Measurements from ENCODE around the gene TEX10. TPM values are rescaled to one million over a fixed set of nuclear protein-coding genes. Genes with fewer than 3 reads are reported as not detected.
A peak's percentile ranks its signal among the peaks of the same experiment; 100 is the strongest.

The TEX10 gene
- total RNA-seq, 2 experiments from 2014 or later = 9.3 to 10.1 TPM

- intact Hi-C loops (cut with DNase I, micrococcal nuclease) = no loop called here
- no peak overlapping the region for H3K27ac ChIP-seq (ENCODE audit: low read depth in 1 of 2, low read length in 2 of 2)
- no peaks in the 10 kb centered on the region for H3K4me1 ChIP-seq (ENCODE audit: insufficient read depth, low read length)
- Mint-ChIP-seq H3K27ac (no peak overlapping the region), H3K36me3 (ENCODE audit: low read depth) (no peaks in the 10 kb centered on the region), H3K9me3 (no peaks in the 10 kb centered on the region), H3K27me3 (no peaks in the 10 kb centered on the region), H3K4me3 (no peak overlapping the region), H3K4me1 (ENCODE audit: low read depth) (no peaks in the 10 kb centered on the region)
- H3K27me3 ChIP-seq (ENCODE audit: control insufficient read depth in 1 of 2, insufficient read depth in 2 of 2, low read length in 2 of 2) = no peaks in the 10 kb centered on the region
- TF ChIP-seq CTCF (IDR thresholded peaks at IDR 0.05) = no peak
- ATAC-seq (ENCODE audit: poor library complexity) = no peak
- no peaks in the 10 kb centered on the region for H3K9me3 ChIP-seq (ENCODE audit: control insufficient read depth in 1 of 2, insufficient read depth in 1 of 2, low read length in 2 of 2)
- H3K4me3 ChIP-seq (ENCODE audit: low read length) = no peak overlapping the region
- no peak for DNase-seq
- H3K36me3 ChIP-seq (ENCODE audit: insufficient read depth, low read length) = no peaks in the 10 kb centered on the region
- POLR2A ChIA-PET = no interaction called here
- CTCF ChIA-PET = no interaction called here
These were observed 27.1 kb upstream of the TEX10 start for GRCh38 chr9:100379862-100380261.

DNA sequence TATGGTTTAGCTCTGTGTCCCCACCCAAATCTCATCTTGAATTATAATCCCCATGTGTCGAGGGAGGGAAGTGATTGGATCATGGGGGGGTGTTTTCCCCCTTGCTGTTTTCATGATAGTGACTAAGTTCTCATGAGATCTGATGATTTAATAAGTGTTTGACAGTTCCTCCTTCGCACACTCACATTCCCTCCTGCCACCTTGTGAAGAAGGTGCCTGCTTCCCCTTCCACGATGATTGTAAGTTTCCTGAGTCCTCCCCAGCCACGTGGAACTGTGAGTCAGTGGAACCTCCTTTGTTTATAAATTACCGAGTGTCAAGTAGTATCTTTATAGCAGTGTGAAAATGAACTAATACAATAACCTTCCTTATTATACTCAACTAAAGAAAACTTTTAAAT is 24.3 kb upstream of the TEX10 start:
- ChIA-PET CTCF (interaction anchor here (1.5 kb wide), 1 partner anchor 40 kb away, joined by 3 read pairs; no protein-coding TSS in a partner anchor), POLR2A (no interaction called here)
- no peaks in the 10 kb centered on the region for H3K27me3 Mint-ChIP-seq
- no peaks in the 10 kb centered on the region for H3K4me1 ChIP-seq (ENCODE audit: insufficient read depth, low read length)
- H3K36me3 Mint-ChIP-seq (ENCODE audit: low read depth) = no peaks in the 10 kb centered on the region
- no peak for TF ChIP-seq CTCF (IDR thresholded peaks at IDR 0.05)
- no peak overlapping the region for H3K4me3 ChIP-seq (ENCODE audit: low read length)
- H3K36me3 ChIP-seq (ENCODE audit: insufficient read depth, low read length) = no peaks in the 10 kb centered on the region
- ATAC-seq (ENCODE audit: poor library complexity) (no peak), DNase-seq (peak in 2 of 14 experiments; percentile 14 to 36)
- intact Hi-C loops (cut with DNase I, micrococcal nuclease) = no loop called here
- H3K9me3 Mint-ChIP-seq = no peaks in the 10 kb centered on the region
- H3K27me3 ChIP-seq (ENCODE audit: control insufficient read depth in 1 of 2, insufficient read depth in 2 of 2, low read length in 2 of 2) = no peaks in the 10 kb centered on the region
- H3K4me1 Mint-ChIP-seq (ENCODE audit: low read depth) = no peaks in the 10 kb centered on the region
- H3K9me3 ChIP-seq (ENCODE audit: control insufficient read depth in 1 of 2, insufficient read depth in 1 of 2, low read length in 2 of 2) = no peaks in the 10 kb centered on the region
- no peak overlapping the region for H3K27ac Mint-ChIP-seq
- H3K27ac ChIP-seq (ENCODE audit: low read depth in 1 of 2, low read length in 2 of 2) = no peak overlapping the region
- no peak overlapping the region for H3K4me3 Mint-ChIP-seq

DNA sequence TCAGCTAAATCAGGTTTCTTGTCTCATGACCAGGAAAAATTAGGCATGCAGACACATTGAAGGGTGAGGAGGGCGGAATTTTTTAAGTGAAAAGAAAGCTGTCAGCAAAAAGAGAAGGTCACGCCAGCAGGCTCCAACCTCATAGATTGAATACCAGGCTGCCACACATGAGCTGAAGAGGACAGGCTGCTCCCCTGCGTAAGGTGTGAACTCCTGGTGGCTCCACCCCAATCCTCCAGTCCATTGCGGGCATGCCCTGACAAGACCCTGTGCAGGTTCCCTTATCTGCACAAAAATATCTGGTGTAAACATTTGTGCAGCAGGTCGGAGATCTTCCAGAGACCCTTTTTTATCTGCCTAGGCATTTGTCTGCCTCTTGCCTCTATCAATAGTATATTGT is 22.9 kb upstream of the TEX10 start:
- TF ChIP-seq CTCF (IDR thresholded peaks at IDR 0.05) = no peak
- Mint-ChIP-seq H3K9me3 (no peaks in the 10 kb centered on the region), H3K36me3 (ENCODE audit: low read depth) (no peaks in the 10 kb centered on the region), H3K27me3 (no peaks in the 10 kb centered on the region), H3K4me1 (ENCODE audit: low read depth) (no peaks in the 10 kb centered on the region), H3K4me3 (no peak overlapping the region), H3K27ac (no peak overlapping the region)
- POLR2A ChIA-PET = no interaction called here
- no peak for DNase-seq
- Histone ChIP-seq H3K27ac (ENCODE audit: low read depth in 1 of 2, low read length in 2 of 2) (no peak overlapping the region), H3K27me3 (ENCODE audit: control insufficient read depth in 1 of 2, insufficient read depth in 2 of 2, low read length in 2 of 2) (no peaks in the 10 kb centered on the region), H3K4me3 (ENCODE audit: low read length) (no peak overlapping the region), H3K9me3 (ENCODE audit: control insufficient read depth in 1 of 2, insufficient read depth in 1 of 2, low read length in 2 of 2) (no peaks in the 10 kb centered on the region), H3K4me1 (ENCODE audit: insufficient read depth, low read length) (no peaks in the 10 kb centered on the region), H3K36me3 (ENCODE audit: insufficient read depth, low read length) (no peaks in the 10 kb centered on the region)
- ATAC-seq (ENCODE audit: poor library complexity) = no peak
- CTCF ChIA-PET = no interaction called here
- intact Hi-C loops (cut with DNase I, micrococcal nuclease) = no loop called here

Measured in CD4-positive, alpha-beta T cell (primary cell).